Neural cell (in vitro differentiated cells): ENCODE results near the gene TRPV5. TPM values are rescaled to one million over a fixed set of nuclear protein-coding genes. Genes with fewer than 3 reads are reported as not detected.

Experiments
- H2AFZ ChIP-seq: fragments of 200-600, 300-800 bp; sonication (generic), shearing (Covaris generic); 2 replicates; pipeline ENCODE4 v1.6.0; 2014; ENCODE audit warnings: low read depth, mild to moderate bottlenecking, antibody characterized with exemption, low read length, moderate library complexity
- H3F3A ChIP-seq: fragments of 200-600 bp; shearing (Covaris generic); 2 replicates; pipeline ENCODE4 v1.6.1; 2016; ENCODE audit warnings: mild to moderate bottlenecking, moderate library complexity, mixed read lengths, antibody characterized with exemption, low read length; ENCODE audit not compliant: insufficient read depth, poor library complexity, severe bottlenecking
- H3K27ac ChIP-seq: fragments of 200-600, 300-800 bp; sonication (generic), shearing (Covaris generic); 2 replicates; pipeline ENCODE4 v1.5.1; 2014; ENCODE audit warnings: mild to moderate bottlenecking, low read length, moderate library complexity
- H3K27me3 ChIP-seq: fragments of 300-800, 200-600 bp; sonication (generic), shearing (Covaris generic); 2 replicates; pipeline ENCODE4 v1.6.0; 2014; ENCODE audit warnings: mild to moderate bottlenecking, low read depth, low read length, moderate library complexity; ENCODE audit not compliant: insufficient read depth
- H3K36me3 ChIP-seq: fragments of 300-800, 200-600 bp; sonication (generic), shearing (Covaris generic); 2 replicates; pipeline ENCODE4 v1.5.1; 2014; ENCODE audit warnings: mild to moderate bottlenecking, antibody characterized with exemption, low read length, moderate library complexity; ENCODE audit not compliant: insufficient read depth
- H3K4me2 ChIP-seq: fragments of 300-800, 200-600 bp; sonication (generic), shearing (Covaris generic); 2 replicates; pipeline ENCODE4 v1.6.0; 2014; ENCODE audit warnings: mild to moderate bottlenecking, low read length
- H3K4me3 ChIP-seq: fragments of 300-800, 200-600 bp; sonication (generic), shearing (Covaris generic); 2 replicates; pipeline ENCODE4 v1.5.1; 2014; ENCODE audit warnings: mild to moderate bottlenecking, low read length, moderate library complexity
- H3K79me2 ChIP-seq: fragments of 200-600 bp; shearing (Covaris generic); replicated peaks from 2 replicates; pipeline ENCODE4 v1.6.0; 2014; ENCODE audit warnings: mild to moderate bottlenecking, low read length, moderate library complexity; ENCODE audit not compliant: insufficient read depth
- H3K9ac ChIP-seq: fragments of 300-800, 200-600 bp; sonication (generic), shearing (Covaris generic); 2 replicates; pipeline ENCODE4 v1.6.1; 2016; ENCODE audit warnings: mild to moderate bottlenecking, low read length, mixed read lengths
- H3K9me2 ChIP-seq: fragments of 200-600 bp; shearing (Covaris generic); 2 replicates; pipeline ENCODE4 v1.6.1; 2016; ENCODE audit warnings: mild to moderate bottlenecking, low read length, mixed read lengths; ENCODE audit not compliant: insufficient read depth
- H3K9me3 ChIP-seq: fragments of 200-600, 300-800 bp; sonication (generic), shearing (Covaris generic); 2 replicates; pipeline ENCODE4 v1.6.1; 2016; ENCODE audit warnings: mild to moderate bottlenecking, mixed run types, low read length, moderate library complexity, mixed read lengths
- H4K20me1 ChIP-seq: fragments of 200-600 bp; shearing (Covaris generic); 2 replicates; pipeline ENCODE4 v1.6.1; 2016; ENCODE audit warnings: mild to moderate bottlenecking, mixed run types; ENCODE audit not compliant: insufficient read depth
- EZH2 ChIP-seq: fragments of 200-600, 300-800 bp; shearing (Covaris generic), sonication (generic); IDR thresholded peaks from 2 replicates; pipeline ENCODE4 v1.6.1; 2014; ENCODE audit warnings: antibody characterized with exemption, low read length, borderline replicate concordance, mild to moderate bottlenecking; ENCODE audit not compliant: insufficient read depth, poor library complexity, severe bottlenecking
- MXI1 ChIP-seq: fragments of 450-650 bp; conservative IDR thresholded peaks from 2 replicates; pipeline ENCODE4 v1.6.1; 2014; ENCODE audit warnings: antibody characterized with exemption, mild to moderate bottlenecking; ENCODE audit not compliant: poor library complexity, severe bottlenecking
- POLR2AphosphoS5 ChIP-seq: IDR thresholded peaks from 2 replicates; pipeline ENCODE4 v1.6.1; 2012
- RAD21 ChIP-seq: fragments of 450-650 bp; conservative IDR thresholded peaks from 2 replicates; pipeline ENCODE4 v1.6.1; 2014; ENCODE audit warnings: antibody characterized with exemption, mild to moderate bottlenecking, moderate library complexity
- TAF1 ChIP-seq: IDR thresholded peaks from 2 replicates; pipeline ENCODE4 v1.6.1; 2012; ENCODE audit warnings: low read depth
- polyA plus RNA-seq: library from polyadenylated mRNA; depleted of rRNA; stranded (reverse); fragments of >200 nt; gene quantifications from 2 replicates; pipeline ENCODE4 v1.2.3, GENCODE V29; 2014
- TF ChIP-seq, protein P1 (sequence below): fragments of 450-650 bp; IDR thresholded peaks from 2 replicates; pipeline ENCODE4 v1.5.1; 2014; ENCODE audit warnings: antibody characterized with exemption, mild to moderate bottlenecking, moderate library complexity; ENCODE audit not compliant: poor library complexity, severe bottlenecking
- TF ChIP-seq, protein P2 (sequence below): IDR thresholded peaks from 2 replicates; pipeline ENCODE4 v1.6.1; 2012; ENCODE audit warnings: borderline replicate concordance

TRPV5 gene
- polyA plus RNA-seq, 1 donor from 2014 or later = not detected

DNA sequence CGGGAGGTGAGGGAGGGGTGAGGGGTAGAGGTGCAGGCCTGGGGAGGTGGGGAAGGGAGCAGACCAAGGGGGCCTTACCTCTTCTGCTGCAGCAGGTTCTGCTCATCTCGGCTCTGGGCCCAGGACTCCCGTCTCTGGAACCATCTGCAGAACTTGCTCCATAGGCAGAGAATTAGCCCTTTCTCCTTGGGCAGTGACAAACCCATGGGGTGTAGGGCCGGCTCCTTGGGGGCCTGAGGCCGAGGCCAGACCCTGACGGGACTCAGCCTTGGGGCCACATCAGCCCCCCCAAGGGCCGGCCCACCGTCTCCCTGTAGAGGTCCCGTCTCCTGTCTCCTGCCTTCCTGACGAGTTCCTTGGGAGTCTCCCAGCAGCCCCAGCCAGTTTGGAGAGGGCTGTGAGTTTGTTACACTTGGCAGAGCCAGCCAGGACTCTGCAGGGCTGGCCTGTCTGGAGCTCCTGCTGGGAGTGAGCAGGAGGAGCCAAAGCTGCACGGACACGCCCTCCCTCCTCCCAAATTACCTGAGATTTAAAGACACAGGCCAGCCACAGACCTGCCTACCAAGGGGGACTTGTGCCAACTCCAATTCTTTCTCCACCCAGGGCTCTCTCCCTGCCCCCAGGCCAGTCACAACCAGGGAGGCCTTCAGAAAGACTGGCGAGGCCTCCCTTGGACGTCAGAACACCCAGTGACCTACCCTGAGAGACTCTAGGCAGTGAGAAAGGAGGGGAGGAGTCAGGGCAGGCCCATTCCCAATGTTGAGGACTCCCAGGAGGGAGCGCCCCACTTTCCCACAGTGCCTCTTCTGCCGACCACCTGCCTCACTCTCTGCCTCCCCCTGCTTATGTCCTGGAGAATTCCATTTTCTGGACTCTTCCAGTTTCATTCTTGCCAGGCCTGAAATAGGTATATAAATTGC lies 48.0 kb downstream of the TRPV5 start, which contains the start of gene TRPV6:
Gene TRPV6 (minus strand): TSS at position 435 of the 920 bp plus-strand sequence.
- Histone ChIP-seq H3K9me3 (no peaks in the 10 kb centered on the region), H3K27ac (no peak within 1 kb of the TSS), H2AFZ (no peak within 1 kb of the TSS), H3K36me3 (no peaks in the 10 kb centered on the region), H3K9ac (no peak within 1 kb of the TSS), H3K4me3 (no peak within 1 kb of the TSS), H3K27me3 (no peaks in the 10 kb centered on the region), H3K79me2 (no peaks in the 10 kb centered on the region), H3F3A (no peaks in the 10 kb centered on the region), H3K9me2 (no peaks in the 10 kb centered on the region), H4K20me1 (no peaks in the 10 kb centered on the region), H3K4me2 (no peak within 1 kb of the TSS)
- TF ChIP-seq MXI1 (no peak), RAD21 (no peak), EZH2 (no peak)
- TF ChIP-seq, protein P1, sequence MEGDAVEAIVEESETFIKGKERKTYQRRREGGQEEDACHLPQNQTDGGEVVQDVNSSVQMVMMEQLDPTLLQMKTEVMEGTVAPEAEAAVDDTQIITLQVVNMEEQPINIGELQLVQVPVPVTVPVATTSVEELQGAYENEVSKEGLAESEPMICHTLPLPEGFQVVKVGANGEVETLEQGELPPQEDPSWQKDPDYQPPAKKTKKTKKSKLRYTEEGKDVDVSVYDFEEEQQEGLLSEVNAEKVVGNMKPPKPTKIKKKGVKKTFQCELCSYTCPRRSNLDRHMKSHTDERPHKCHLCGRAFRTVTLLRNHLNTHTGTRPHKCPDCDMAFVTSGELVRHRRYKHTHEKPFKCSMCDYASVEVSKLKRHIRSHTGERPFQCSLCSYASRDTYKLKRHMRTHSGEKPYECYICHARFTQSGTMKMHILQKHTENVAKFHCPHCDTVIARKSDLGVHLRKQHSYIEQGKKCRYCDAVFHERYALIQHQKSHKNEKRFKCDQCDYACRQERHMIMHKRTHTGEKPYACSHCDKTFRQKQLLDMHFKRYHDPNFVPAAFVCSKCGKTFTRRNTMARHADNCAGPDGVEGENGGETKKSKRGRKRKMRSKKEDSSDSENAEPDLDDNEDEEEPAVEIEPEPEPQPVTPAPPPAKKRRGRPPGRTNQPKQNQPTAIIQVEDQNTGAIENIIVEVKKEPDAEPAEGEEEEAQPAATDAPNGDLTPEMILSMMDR = no peak

DNA sequence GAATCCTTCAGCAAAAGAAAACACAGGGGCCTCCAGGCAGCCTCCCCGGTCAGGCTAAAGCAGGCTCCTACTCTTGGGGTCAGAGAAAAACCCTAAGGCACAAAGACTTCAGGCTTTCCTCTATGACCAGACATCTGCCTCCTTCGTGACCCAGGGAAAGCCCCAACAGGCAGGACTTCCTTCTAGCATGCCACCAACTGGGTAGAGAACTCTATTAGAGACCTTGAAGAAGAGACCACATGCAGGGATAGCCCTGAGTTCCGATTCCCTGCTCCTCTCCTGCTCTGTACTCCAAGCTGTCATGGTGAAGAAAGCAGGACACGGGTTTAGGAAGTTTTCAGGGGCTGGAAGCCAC lies 49.3 kb downstream of the TRPV5 start:
- Histone ChIP-seq H4K20me1 (no peaks in the 10 kb centered on the region), H3K79me2 (no peaks in the 10 kb centered on the region), H3K4me3 (no peak overlapping the region), H3K36me3 (no peaks in the 10 kb centered on the region), H3K27me3 (no peaks in the 10 kb centered on the region), H2AFZ (no peak overlapping the region), H3K9me3 (no peaks in the 10 kb centered on the region), H3K4me2 (no peak overlapping the region), H3K27ac (no peak overlapping the region), H3K9ac (no peak overlapping the region), H3F3A (no peaks in the 10 kb centered on the region), H3K9me2 (no peaks in the 10 kb centered on the region)
- TF ChIP-seq POLR2AphosphoS5 (no peak), TAF1 (no peak)
- TF ChIP-seq, protein P1 = no peak

DNA sequence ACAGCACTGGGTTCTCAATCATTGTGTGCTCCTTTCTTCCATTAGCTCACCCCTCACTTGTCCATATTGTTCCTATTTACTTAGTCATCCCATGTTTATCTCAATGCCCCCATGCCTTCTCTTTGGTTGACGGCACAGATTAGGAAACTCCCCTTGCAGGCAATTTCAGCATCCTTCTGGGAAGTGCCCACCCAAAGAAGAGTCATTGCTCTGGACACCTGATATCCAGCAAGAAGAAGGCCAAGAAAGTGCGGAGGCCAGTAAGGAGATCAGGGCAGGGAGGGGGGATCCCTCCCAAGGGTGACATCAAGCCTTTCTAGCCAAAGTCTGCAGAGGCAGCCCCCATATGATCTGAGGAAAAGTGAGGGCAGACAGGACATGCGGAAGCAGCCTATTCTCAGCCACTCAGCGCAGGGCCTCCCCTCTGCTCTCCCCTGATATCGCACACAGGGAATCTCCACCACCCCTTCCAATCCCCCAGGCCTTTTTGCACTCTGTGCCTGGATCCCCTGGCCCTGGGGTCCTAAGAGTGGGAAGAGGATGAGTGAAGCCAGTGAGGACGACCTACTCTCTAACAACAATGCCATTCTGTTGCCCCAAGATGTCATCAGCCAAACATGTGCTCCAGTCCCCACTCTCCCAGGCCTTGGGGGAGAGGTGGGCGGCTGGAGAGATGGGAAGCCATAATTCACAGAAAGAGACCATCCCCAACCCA lies 49.8 kb downstream of the TRPV5 start:
- H4K20me1 ChIP-seq = no peaks in the 10 kb centered on the region
- H3K27me3 ChIP-seq = no peaks in the 10 kb centered on the region
- TF ChIP-seq, protein P2, sequence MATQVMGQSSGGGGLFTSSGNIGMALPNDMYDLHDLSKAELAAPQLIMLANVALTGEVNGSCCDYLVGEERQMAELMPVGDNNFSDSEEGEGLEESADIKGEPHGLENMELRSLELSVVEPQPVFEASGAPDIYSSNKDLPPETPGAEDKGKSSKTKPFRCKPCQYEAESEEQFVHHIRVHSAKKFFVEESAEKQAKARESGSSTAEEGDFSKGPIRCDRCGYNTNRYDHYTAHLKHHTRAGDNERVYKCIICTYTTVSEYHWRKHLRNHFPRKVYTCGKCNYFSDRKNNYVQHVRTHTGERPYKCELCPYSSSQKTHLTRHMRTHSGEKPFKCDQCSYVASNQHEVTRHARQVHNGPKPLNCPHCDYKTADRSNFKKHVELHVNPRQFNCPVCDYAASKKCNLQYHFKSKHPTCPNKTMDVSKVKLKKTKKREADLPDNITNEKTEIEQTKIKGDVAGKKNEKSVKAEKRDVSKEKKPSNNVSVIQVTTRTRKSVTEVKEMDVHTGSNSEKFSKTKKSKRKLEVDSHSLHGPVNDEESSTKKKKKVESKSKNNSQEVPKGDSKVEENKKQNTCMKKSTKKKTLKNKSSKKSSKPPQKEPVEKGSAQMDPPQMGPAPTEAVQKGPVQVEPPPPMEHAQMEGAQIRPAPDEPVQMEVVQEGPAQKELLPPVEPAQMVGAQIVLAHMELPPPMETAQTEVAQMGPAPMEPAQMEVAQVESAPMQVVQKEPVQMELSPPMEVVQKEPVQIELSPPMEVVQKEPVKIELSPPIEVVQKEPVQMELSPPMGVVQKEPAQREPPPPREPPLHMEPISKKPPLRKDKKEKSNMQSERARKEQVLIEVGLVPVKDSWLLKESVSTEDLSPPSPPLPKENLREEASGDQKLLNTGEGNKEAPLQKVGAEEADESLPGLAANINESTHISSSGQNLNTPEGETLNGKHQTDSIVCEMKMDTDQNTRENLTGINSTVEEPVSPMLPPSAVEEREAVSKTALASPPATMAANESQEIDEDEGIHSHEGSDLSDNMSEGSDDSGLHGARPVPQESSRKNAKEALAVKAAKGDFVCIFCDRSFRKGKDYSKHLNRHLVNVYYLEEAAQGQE = no peak
- no peak for TF ChIP-seq POLR2AphosphoS5
- H3K27ac ChIP-seq = no peak overlapping the region
- no peaks in the 10 kb centered on the region for H3F3A ChIP-seq
- H3K9me3 ChIP-seq = no peaks in the 10 kb centered on the region
- H3K9ac ChIP-seq = no peak overlapping the region
- no peaks in the 10 kb centered on the region for H3K9me2 ChIP-seq
- no peaks in the 10 kb centered on the region for H3K36me3 ChIP-seq
- H2AFZ ChIP-seq = no peak overlapping the region
- H3K79me2 ChIP-seq = no peaks in the 10 kb centered on the region
- H3K4me2 ChIP-seq = no peak overlapping the region
- H3K4me3 ChIP-seq = no peak overlapping the region
